H1 (cell line): ENCODE data around the gene UXT.

Experiments
- CEBPB ChIP-seq: IDR thresholded peaks from 2 replicates; pipeline ENCODE4 v1.6.1; 2012; ENCODE audit warnings: low read depth, low read length
- CTCF ChIP-seq, 3 experiments: IDR thresholded peaks; 1 replicate in 2 of 3; 2 replicates in 1 of 3; pipeline versions ENCODE4 v1.5.1 to v1.6.1; 2011; ENCODE audit warnings: low read length in 3 of 3, mild to moderate bottlenecking in 3 of 3, inconsistent platforms in 2 of 3, low read depth in 1 of 3, moderate library complexity in 1 of 3; ENCODE audit not compliant: insufficient read depth in 1 of 3; ENCODE audit errors: control extremely low read depth in 1 of 3
- JUND ChIP-seq: IDR thresholded peaks from 2 replicates; pipeline ENCODE4 v1.6.1; 2011; ENCODE audit warnings: mild to moderate bottlenecking, improper control_type of control experiment, low read length
- POLR2A ChIP-seq, 2 experiments: IDR thresholded peaks; 1 replicate in 1 of 2; 2 replicates in 1 of 2; pipeline ENCODE4 v1.6.1; 2011; ENCODE audit warnings: low read depth in 2 of 2, low read length in 2 of 2, mild to moderate bottlenecking in 2 of 2; ENCODE audit errors: control extremely low read depth in 1 of 2
- USF2 ChIP-seq: IDR thresholded peaks from 2 replicates; pipeline ENCODE4 v1.6.1; 2011; ENCODE audit warnings: low read length, improper control_type of control experiment
- ZNF274 ChIP-seq: IDR thresholded peaks from 2 replicates; pipeline ENCODE4 v1.7.0; 2012; ENCODE audit warnings: low read length, borderline replicate concordance; ENCODE audit errors: extremely low read depth

- no peak for TF ChIP-seq CEBPB
- no peak for TF ChIP-seq POLR2A (IDR thresholded peaks at IDR 0.05; ENCODE audit: control extremely low read depth in 1 of 2, low read depth in 2 of 2, low read length in 2 of 2)
- no peak for TF ChIP-seq ZNF274
- TF ChIP-seq USF2 = no peak
- TF ChIP-seq CTCF (IDR thresholded peaks at IDR 0.05; ENCODE audit: control extremely low read depth in 1 of 3, insufficient read depth in 1 of 3, low read depth in 1 of 3, low read length in 3 of 3) = no peak
- no peak for TF ChIP-seq JUND
Measured at GRCh38 chrX:47611926-47612325, 47.1 kb downstream of the UXT start.
